GM21786 (cell line): Measurements from ENCODE around the gene UBE2Q1.
"Not testable (repeated sequence)": the region's sequence is repeated elsewhere in the genome, so short reads cannot be mapped to it uniquely, and the experiment has no call there.

Source experiments
- ATAC-seq: cut with Tn5 transposase; IDR thresholded peaks from one replicate; pipeline ENCODE4 v1.9.1; 2021; ENCODE audit not compliant: unreplicated experiment

The UBE2Q1 gene

GRCh38 chr1:154551474-154551873, 7.0 kb downstream of the UBE2Q1 start:
- no peak for ATAC-seq

DNA sequence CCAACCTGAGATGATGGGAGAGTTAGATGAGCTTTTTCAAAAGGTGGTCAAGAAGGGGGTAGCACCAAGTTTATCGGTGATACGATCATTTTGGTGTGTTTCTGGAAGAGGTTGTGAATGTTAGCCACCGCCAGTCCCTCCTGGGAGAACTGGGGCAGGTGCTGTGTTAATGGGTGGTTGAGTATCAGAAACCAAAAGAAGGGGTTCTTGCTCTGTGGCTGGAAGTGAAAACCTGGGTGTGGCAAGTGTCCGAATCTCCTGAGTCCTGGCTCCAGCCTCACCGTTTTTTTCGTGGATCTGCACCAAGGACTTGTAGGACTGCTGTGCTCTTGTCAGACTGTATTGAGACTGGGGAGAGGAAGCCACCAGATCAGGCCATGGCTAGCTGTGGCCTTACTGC, 7.8 kb downstream of the UBE2Q1 start:
- ATAC-seq = no peak

- no peak for ATAC-seq
These were observed 8.4 kb downstream of the UBE2Q1 start for GRCh38 chr1:154550070-154550469.

- ATAC-seq = no peak
These were observed 9.2 kb downstream of the UBE2Q1 start for GRCh38 chr1:154549202-154549770.

DNA sequence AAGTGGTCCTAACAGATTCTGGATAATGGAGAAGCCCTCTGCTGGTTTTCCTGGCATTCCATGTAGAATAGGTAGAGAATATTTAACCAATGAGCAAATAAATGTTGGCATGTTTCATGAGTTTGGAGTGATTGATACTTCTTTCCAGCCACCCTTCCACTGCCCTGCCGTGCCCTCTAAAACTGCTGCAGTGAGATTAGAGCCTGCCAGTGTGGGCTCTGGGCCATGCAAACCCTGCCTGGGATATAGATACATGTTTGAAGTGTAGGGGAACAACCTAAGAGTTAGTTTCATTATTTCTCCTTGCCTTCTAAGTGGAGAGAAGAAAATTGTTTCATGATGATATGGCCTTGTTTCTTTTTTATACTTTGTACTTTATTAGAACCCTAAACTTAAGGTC, 10.4 kb downstream of the UBE2Q1 start:
- no peak for ATAC-seq

DNA sequence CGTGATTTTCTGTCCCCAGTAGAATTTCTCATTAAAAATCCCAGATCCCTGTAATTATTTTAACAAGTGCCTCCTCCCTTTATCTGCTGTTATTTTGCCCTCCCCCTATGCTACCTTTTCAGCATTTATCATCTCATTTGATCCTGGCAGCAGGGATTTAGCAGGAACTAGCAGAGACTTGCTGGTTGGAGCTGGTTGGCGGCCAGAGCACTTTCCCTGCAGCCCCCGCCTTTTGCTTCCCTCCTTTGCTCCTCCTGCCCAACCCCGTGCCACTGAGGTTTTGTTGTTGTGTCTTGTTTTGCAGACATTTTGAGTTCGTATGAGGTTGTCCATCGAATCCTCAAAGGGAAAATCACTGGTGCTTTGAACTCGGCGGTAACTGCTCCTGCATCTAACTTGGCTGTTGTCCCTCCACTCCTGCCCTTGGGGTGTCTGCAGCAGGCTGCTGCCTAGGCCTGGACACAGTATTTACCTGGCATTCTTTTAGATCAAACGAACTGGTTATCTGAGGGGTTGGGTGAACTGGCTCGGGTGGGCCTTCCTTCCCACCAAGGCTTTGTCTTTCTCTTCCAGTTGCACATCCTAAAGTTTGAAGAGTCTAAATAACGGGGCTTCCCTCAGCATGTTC, 11.2 kb downstream of the UBE2Q1 start:
- no peak for ATAC-seq

DNA sequence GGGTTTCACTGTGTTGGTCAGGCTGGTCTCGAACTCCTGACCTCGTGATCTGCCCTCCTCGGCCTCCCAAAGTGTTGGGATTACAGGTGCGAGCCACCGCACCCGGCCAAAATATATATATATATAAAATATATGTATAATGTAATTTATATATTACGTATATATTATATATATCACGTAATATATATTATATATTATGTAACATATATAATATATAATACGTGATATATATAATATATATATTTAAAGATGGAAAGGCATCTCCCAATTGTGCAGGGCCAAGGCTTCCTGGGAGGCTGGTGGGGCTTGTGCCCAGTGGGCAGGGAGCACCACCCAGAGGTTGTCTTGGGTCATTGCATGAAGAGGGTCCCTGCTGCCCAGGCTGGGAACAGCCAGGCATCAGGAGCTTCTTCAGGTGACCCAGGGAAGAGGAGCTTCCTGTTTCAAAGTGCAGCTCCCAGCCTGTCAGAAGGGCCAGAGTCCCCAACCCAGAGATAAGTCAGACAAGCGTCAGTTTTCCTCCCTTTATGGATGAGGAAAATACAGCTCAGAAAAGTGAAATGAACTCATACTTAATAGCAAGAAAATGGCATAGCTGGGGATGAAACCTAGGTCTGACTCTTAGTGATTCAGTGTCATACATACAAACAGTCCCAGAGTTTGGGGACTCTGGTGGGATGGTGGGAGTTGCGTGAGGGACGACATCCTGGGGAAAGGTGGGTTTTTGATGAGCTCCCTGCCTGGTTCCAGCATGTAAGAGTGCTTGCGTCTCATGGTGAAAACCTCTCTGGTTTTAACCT, 12.0 kb downstream of the UBE2Q1 start:
- no peak for ATAC-seq

- ATAC-seq = no peak
These were observed 17.2 kb downstream of the UBE2Q1 start for GRCh38 chr1:154541231-154541630.

- no peak for ATAC-seq
These were observed 18.7 kb downstream of the UBE2Q1 start for GRCh38 chr1:154539486-154540483.

DNA sequence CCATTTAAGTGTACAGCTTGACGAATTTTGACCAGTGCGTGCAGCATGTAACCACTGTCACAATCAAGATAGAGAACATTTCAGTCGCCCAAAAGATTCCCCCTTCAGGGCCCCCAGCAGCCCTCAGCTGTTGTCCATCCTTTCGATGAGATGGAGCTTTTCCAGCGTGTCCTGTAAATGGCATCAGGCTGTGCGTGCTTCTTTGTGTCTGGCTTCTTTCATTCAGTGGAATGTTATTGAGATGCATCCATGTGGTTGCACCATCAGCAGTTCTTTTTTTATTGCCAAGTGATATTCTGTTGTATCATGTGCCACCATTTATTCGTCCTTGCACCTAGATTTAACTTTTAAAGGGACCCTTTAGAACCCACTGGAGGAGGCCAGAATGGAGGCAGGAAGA, 21.9 kb downstream of the UBE2Q1 start:
- ATAC-seq = no peak

- ATAC-seq = no peak
These were observed 24.3 kb downstream of the UBE2Q1 start for GRCh38 chr1:154533952-154534844.

- not testable (repeated sequence) for ATAC-seq
These were observed 26.5 kb downstream of the UBE2Q1 start for GRCh38 chr1:154531950-154532349.

DNA sequence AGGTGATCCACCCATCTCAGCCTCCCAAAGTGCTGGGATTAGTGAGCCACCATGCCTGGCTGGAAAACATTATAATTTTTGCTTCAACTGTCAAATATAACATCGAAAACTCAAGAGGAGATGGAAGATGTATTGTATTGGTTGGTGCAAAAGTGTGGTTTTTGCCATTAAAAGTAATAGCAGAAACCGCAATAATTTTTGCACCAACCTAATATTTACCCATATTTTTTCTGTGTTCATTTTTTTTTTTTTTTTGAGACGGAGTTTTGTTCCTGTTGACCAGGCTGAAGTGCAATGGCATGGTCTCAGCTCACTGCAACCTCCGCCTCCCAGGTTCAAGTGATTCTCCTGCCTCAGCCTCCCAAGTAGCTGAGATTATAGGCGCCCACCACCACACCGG, 29.2 kb downstream of the UBE2Q1 start:
- ATAC-seq = no peak

- no peak for ATAC-seq
These were observed 31.3 kb downstream of the UBE2Q1 start for GRCh38 chr1:154527192-154527591.

- ATAC-seq = no peak
These were observed 33.6 kb downstream of the UBE2Q1 start for GRCh38 chr1:154524881-154525280.

GRCh38 chr1:154521695-154522094, 36.8 kb downstream of the UBE2Q1 start:
- ATAC-seq = no peak

DNA sequence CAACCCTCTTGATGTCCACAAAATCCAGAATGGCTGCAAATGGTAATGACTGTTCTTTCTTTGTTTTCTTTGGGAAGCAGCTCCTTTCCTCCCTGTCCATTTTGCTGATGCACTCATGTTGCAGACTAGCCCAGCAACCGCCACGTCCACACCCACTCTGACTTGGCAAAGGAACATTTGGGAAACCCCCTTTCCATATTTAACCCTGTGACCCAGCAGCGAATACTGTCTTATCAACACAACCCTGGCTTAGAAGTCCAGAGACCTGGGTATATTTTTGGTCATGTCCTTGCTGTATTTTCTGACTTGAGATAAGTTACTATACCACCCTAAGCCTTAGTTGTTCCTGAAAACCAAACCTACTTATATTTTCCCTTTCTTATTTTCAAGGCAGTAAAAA, 38.1 kb downstream of the UBE2Q1 start:
- ATAC-seq = no peak

DNA sequence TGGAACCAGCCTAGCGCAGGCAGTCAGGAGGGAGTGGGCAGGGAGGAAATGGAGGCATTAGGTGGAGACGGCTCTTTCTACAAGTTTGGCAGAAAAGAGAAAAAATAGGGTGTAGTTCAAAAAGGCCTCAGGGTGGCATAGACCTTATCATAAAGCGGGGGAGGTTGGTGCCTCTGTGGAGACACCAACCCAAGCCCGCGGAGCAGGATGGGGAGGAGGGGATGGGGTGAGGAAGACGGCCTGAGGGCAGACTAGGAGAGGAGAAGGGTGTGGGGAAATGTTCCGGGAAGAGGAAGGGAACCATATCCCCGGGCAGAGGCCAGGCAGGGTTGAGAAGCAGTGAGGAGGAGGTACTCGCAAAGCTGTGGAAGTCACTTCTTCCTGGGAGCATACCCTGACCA, 38.9 kb downstream of the UBE2Q1 start:
- no peak for ATAC-seq

GRCh38 chr1:154517661-154518060, 40.8 kb downstream of the UBE2Q1 start:
- no peak for ATAC-seq

DNA sequence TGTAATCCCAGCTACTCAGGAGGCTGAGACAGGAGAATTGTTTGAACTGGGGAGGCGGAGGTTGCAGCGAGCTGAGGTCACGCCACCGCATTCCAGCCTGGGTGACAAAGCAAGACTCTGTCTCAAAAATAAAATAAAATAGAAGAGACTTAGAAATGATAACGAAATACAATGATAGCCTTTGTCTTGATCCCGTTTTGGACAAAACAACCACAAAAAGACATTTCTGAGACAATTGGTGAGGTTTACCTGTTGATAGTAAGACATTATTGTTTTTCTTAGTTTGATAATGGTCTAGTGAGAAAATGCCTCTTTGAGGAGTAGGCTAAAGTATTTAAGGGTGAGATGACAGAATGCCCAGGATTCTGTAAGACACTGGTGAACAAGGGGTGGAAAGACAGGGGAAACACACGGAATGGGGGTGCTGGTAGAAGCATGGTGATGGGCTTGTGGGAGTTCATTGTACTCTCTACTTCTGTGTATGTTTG, 44.4 kb downstream of the UBE2Q1 start:
- ATAC-seq = no peak
